IPS-15b (cell line): Measurements from ENCODE around the gene AARS2.
"Not testable (repeated sequence)": the region's sequence is repeated elsewhere in the genome, so short reads cannot be mapped to it uniquely, and the experiment has no call there.

Source experiments
- H3K27me3 ChIP-seq: one replicate; pipeline ENCODE4 v1.6.1; 2013; ENCODE audit warnings: low read length; ENCODE audit not compliant: control insufficient read depth, insufficient read depth
- H3K36me3 ChIP-seq: one replicate; pipeline ENCODE4 v1.6.1; 2013; ENCODE audit warnings: low read length; ENCODE audit not compliant: control insufficient read depth, insufficient read depth
- H3K4me1 ChIP-seq: one replicate; pipeline ENCODE4 v1.6.1; 2013; ENCODE audit warnings: mild to moderate bottlenecking, low read length; ENCODE audit not compliant: control insufficient read depth, insufficient read depth
- H3K4me3 ChIP-seq: one replicate; pipeline ENCODE4 v1.5.1; 2013; ENCODE audit warnings: low read depth, low read length
- H3K9ac ChIP-seq: one replicate; pipeline ENCODE4 v1.6.1; 2013; ENCODE audit warnings: low read depth, mild to moderate bottlenecking, low read length
- H3K9me3 ChIP-seq: one replicate; pipeline ENCODE4 v1.6.1; 2013; ENCODE audit warnings: mild to moderate bottlenecking, low read length; ENCODE audit not compliant: control insufficient read depth, insufficient read depth

Gene AARS2

GRCh38 chr6:44312901-44313788, at the start of gene AARS2:
Gene AARS2 (minus strand): TSS chr6:44313347. CDS start chr6:44313323, 24 bp downstream.
- H3K27me3 ChIP-seq, result no peaks in the 10 kb centered on the region
- H3K4me1 ChIP-seq, result peaks cover 13% of the 10 kb centered on the region
- peak within 1 kb of the TSS; percentile 90 for H3K4me3 ChIP-seq
- H3K9me3 ChIP-seq, result no peaks in the 10 kb centered on the region
- peak within 1 kb of the TSS; percentile 89 for H3K9ac ChIP-seq
- H3K36me3 ChIP-seq, result peaks cover 35% of the 10 kb centered on the region

- H3K9ac ChIP-seq, result no peak overlapping the region
- no peak overlapping the region for H3K4me3 ChIP-seq
- H3K9me3 ChIP-seq, result no peaks in the 10 kb centered on the region
- no peaks in the 10 kb centered on the region for H3K36me3 ChIP-seq
- H3K4me1 ChIP-seq, result no peaks in the 10 kb centered on the region
- no peaks in the 10 kb centered on the region for H3K27me3 ChIP-seq
Measured at GRCh38 chr6:44361947-44362346, 48.8 kb upstream of the AARS2 start.

GRCh38 chr6:44359973-44360372, 46.8 kb upstream of the AARS2 start:
- H3K4me3 ChIP-seq, result no peak overlapping the region
- H3K9ac ChIP-seq, result no peak overlapping the region
- no peaks in the 10 kb centered on the region for H3K9me3 ChIP-seq
- no peaks in the 10 kb centered on the region for H3K27me3 ChIP-seq
- no peaks in the 10 kb centered on the region for H3K36me3 ChIP-seq
- no peaks in the 10 kb centered on the region for H3K4me1 ChIP-seq

- Histone ChIP-seq H3K27me3 (no peaks in the 10 kb centered on the region), H3K4me1 (no peaks in the 10 kb centered on the region), H3K4me3 (no peak overlapping the region), H3K9me3 (no peaks in the 10 kb centered on the region), H3K9ac (no peak overlapping the region), H3K36me3 (no peaks in the 10 kb centered on the region)
Measured at GRCh38 chr6:44356487-44356886, 43.3 kb upstream of the AARS2 start.

DNA sequence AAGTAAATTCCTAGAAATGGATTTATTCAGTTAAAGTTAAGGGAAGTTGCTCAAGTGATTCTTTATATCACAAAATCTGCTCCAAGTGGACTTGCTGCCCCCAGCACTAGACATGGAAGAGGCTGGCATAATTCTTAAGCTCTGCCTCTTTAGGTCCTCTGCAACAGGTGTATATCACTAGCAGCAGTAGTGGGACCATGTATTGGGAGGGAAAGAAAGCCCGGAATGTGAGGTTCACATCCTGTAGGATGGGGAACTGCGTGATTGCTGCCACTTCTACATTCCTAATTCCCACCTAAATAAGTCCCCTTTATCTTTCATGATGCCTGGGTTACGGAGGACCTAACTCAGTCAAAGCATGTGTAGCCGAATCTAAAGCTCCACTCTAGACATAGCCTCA, 42.5 kb upstream of the AARS2 start:
- Histone ChIP-seq H3K9me3 (no peaks in the 10 kb centered on the region), H3K27me3 (no peaks in the 10 kb centered on the region), H3K4me3 (no peak overlapping the region), H3K36me3 (no peaks in the 10 kb centered on the region), H3K4me1 (no peaks in the 10 kb centered on the region), H3K9ac (no peak overlapping the region)

DNA sequence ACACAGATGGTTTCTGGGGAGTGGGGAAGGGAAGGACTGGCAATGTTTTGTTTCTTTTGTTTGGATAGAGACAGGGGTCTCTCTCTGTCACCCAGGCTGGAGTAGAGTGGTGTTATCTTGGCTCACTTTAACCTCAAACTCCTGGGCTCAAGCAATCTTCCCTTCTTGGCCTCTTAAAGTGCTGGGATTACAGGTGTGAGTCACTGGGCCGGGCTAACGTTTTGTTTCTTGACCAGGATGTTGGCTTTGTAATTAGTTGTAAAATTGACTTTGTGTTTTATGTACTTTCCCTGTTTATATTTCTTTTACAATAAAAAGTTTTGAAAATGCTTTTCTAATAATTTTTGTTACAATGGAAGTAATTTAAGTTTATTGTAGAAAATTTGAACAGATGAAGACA, 40.2 kb upstream of the AARS2 start:
- no peaks in the 10 kb centered on the region for H3K9me3 ChIP-seq
- H3K27me3 ChIP-seq, result no peaks in the 10 kb centered on the region
- no peaks in the 10 kb centered on the region for H3K36me3 ChIP-seq
- H3K9ac ChIP-seq, result no peak overlapping the region
- no peak overlapping the region for H3K4me3 ChIP-seq
- H3K4me1 ChIP-seq, result peaks cover 3% of the 10 kb centered on the region

- Histone ChIP-seq H3K9me3 (no peaks in the 10 kb centered on the region), H3K27me3 (no peaks in the 10 kb centered on the region), H3K4me3 (no peak overlapping the region), H3K36me3 (no peaks in the 10 kb centered on the region), H3K9ac (no peak overlapping the region), H3K4me1 (peaks cover 3% of the 10 kb centered on the region)
Measured at GRCh38 chr6:44352259-44352658, 39.1 kb upstream of the AARS2 start.

DNA sequence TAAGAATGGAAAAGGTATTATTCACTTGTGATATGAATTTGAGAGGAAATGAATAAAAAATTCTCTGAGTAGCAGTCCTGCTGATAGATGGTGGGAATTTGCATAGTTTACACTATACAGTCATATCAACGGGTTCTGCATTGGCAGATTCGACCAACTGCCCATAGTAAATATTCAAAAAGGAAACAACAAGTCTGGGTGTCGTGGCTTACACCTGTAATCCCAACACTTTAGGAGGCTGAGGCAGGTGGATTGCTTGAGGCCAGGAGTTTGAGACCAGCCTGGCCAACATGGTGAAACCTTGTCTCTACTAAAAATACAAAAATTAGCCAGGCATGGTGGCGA, 37.5 kb upstream of the AARS2 start:
- H3K4me1 ChIP-seq, H3K27me3 ChIP-seq, H3K9me3 ChIP-seq, H3K9ac ChIP-seq, H3K36me3 ChIP-seq, H3K4me3 ChIP-seq: not testable (repeated sequence)

DNA sequence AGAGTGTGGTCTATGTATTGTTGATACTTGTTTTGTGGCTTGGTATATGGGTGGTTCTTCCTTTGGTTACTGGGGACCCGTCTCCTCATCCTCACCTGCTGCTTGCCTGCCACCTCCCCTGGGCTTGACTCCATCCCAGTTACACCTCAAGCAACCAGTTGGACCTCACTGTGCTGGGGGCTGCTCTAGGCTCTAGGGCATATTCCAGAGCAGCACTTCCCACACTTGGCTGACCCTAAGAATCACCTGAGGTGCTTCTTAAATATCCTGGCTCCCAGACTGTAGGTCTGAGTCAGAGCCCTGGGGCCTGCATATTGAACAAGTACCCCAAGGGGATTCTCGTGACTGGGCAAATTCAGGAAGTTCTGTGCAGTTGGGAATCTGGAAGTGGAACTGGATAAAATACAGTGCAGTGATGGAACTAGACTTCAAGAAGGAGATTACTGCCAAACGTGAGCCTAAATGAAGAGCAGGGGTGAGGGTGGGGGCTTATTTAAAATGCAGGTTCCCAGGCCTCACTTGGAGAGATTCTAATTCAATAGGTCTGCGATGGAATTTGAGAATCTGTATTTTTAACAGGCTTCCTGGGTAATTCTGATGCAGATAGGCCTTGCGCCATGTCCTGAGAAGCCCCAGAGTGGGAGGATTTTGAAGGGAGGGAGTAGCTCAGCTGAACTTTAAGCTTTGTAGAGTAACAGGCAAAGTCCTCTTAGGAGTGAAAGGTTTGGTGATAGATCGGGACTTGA, 36.9 kb upstream of the AARS2 start:
- Histone ChIP-seq H3K9me3 (no peaks in the 10 kb centered on the region), H3K36me3 (no peaks in the 10 kb centered on the region), H3K4me3 (no peak overlapping the region), H3K9ac (no peak overlapping the region), H3K4me1 (peaks cover 3% of the 10 kb centered on the region), H3K27me3 (no peaks in the 10 kb centered on the region)

- H3K9me3 ChIP-seq, H3K4me3 ChIP-seq, H3K36me3 ChIP-seq, H3K9ac ChIP-seq, H3K4me1 ChIP-seq: not testable (repeated sequence)
- peaks cover 15% of the 10 kb centered on the region for H3K27me3 ChIP-seq
Measured at GRCh38 chr6:44346818-44347217, 33.7 kb upstream of the AARS2 start.

GRCh38 chr6:44342489-44342888, 29.3 kb upstream of the AARS2 start, which contains the start of gene SPATS1:
Gene SPATS1 (plus strand): TSS chr6:44342650. CDS start chr6:44343096, 446 bp downstream.
- Histone ChIP-seq H3K4me1 (peaks cover 4% of the 10 kb centered on the region), H3K4me3 (peak within 1 kb of the TSS; percentile 30), H3K9ac (no peak within 1 kb of the TSS), H3K36me3 (no peaks in the 10 kb centered on the region), H3K9me3 (no peaks in the 10 kb centered on the region), H3K27me3 (peaks cover 21% of the 10 kb centered on the region)

DNA sequence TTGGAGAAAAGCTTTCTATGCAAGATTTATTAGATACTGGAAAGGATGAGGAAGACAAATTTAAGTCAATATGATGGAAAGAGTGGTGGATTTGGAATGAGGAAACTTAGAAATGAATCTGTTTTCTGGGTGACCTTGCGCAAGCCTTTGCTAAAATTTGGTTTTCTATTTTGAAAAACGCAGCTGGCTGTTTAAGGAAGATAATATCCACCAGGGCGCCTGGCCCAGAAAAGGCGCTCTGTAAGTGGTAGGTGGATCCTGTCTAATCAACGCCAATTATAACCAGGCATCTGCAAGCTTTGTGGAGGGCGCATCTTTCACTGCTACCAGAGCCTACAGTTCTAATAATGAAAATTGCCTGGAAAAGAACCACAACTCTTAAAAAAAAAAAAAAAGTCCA, 28.9 kb upstream of the AARS2 start:
- Histone ChIP-seq H3K9ac (no peak overlapping the region), H3K9me3 (no peaks in the 10 kb centered on the region), H3K36me3 (no peaks in the 10 kb centered on the region), H3K4me3 (peak overlapping the region; percentile 30), H3K27me3 (peaks cover 21% of the 10 kb centered on the region), H3K4me1 (peaks cover 6% of the 10 kb centered on the region)
